Activated CD8-positive, alpha-beta memory T cell treated with anti-CD3 and anti-CD28 coated beads for 48 hours (primary cell): ENCODE data around the gene HAO1.
"Not testable (repeated sequence)": the region's sequence is repeated elsewhere in the genome, so short reads cannot be mapped to it uniquely, and the experiment has no call there.

Experiments
- DNase-seq, 3 experiments: peaks; one replicate each; pipeline ENCODE4 v3.0.0-alpha.2; 2020; ENCODE audit warnings: low read depth in 2 of 3, low spot score in 2 of 3

The HAO1 gene

GRCh38 chr20:7940341-7940740, at the start of gene HAO1:
TSS of gene HAO1 (minus strand) at chr20:7940458. CDS start at chr20:7940422, 36 bp downstream.
- DNase-seq, result no peak

- DNase-seq, result no peak
Measured at GRCh38 chr20:7989379-7989778, 49.1 kb upstream of the HAO1 start.

- no peak for DNase-seq
Measured at GRCh38 chr20:7985916-7986315, 45.7 kb upstream of the HAO1 start.

- DNase-seq, result no peak
Measured at GRCh38 chr20:7984192-7984591, 43.9 kb upstream of the HAO1 start.

GRCh38 chr20:7981374-7981773, 41.1 kb upstream of the HAO1 start:
- no peak for DNase-seq

GRCh38 chr20:7980332-7981046, 40.2 kb upstream of the HAO1 start:
- DNase-seq, result peak in 1 of 3 experiments; percentile 6

GRCh38 chr20:7977709-7978108, 37.5 kb upstream of the HAO1 start:
- no peak for DNase-seq

GRCh38 chr20:7975851-7976414, 35.7 kb upstream of the HAO1 start:
- DNase-seq, result no peak

GRCh38 chr20:7974785-7975435, 34.7 kb upstream of the HAO1 start:
- no peak for DNase-seq

GRCh38 chr20:7971536-7972280, 31.4 kb upstream of the HAO1 start:
- no peak for DNase-seq

- no peak for DNase-seq
Measured at GRCh38 chr20:7967199-7967844, 27.1 kb upstream of the HAO1 start.

- DNase-seq, result no peak
Measured at GRCh38 chr20:7966176-7966575, 25.9 kb upstream of the HAO1 start.

GRCh38 chr20:7959484-7959883, 19.2 kb upstream of the HAO1 start:
- DNase-seq, result no peak

GRCh38 chr20:7956561-7956960, 16.3 kb upstream of the HAO1 start:
- DNase-seq, result not testable (repeated sequence)

- no peak for DNase-seq
Measured at GRCh38 chr20:7950387-7950786, 10.1 kb upstream of the HAO1 start.

- no peak for DNase-seq
Measured at GRCh38 chr20:7943891-7944290, 3.6 kb upstream of the HAO1 start.

GRCh38 chr20:7939663-7940062, 595 bp downstream of the HAO1 start:
- no peak for DNase-seq

- DNase-seq, result no peak
Measured at GRCh38 chr20:7938058-7938457, 2.2 kb downstream of the HAO1 start.

GRCh38 chr20:7937328-7937727, 2.9 kb downstream of the HAO1 start:
- DNase-seq, result no peak

- no peak for DNase-seq
Measured at GRCh38 chr20:7935027-7935551, 5.2 kb downstream of the HAO1 start.

GRCh38 chr20:7933346-7933745, 6.9 kb downstream of the HAO1 start:
- DNase-seq, result no peak
